NCI-H1436 treated with DMSO at 0.1 percent for 48 hours (cell line): Measurements from ENCODE around the gene MAD1L1.

Experiments
- DNase-seq: peaks from one replicate; lab custom pipeline; 2025; lab: John Stamatoyannopoulos, UW

MAD1L1 gene

DNA sequence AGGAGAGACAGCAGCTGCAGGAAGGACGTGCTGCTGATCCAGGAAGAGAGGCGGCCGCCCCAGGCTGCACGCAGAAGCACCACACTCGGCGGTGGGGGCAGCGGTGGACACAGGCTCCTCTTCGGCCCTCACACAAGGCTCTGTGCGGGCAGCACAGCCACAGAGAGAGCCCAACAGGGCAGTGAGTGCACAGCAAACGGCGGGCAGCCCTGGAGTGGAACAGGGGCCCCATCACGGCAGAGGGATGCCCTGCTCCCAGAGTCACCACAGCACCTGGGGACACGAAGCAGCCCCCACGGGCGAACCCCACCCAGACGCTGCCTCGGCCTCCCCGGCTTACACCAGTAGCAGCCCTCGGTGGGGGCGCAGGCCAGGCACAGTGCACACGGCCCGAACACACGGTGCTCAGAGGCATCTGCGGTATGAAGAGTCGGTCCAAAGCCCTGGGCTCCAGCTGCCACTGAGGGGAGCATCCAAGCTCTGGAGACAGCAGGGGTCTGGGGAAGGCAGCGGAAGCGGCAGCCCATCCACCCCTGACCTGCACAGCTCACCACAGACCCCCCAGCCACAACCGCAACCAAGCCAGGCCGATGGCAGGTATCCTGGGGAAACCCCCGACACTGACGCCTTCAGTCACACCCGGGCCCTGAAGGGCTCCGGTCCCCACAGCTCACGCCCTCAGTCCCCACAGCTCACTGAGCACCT is 26.1 kb upstream of the MAD1L1 start:
- DNase-seq = no peak

DNA sequence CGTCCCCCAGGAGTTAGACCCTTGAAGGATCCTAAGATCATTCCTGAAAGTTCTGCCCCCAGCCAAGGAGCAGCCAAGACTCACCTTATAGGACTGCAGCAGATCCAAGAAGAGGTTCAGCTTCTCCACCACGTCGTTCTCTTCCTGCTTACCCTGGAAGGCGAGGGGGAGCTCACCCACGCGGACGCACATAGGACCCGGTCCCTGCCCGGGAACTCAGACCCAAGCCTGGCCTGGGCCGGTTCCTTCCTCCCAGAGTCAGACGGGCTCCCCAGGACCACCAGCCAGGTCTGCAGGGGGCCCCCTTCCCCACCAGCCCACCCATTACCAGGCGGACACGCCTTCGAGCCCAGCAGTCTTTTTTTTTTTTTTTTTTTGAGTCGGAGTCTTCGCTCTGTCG is 24.9 kb upstream of the MAD1L1 start:
- DNase-seq = no peak

DNA sequence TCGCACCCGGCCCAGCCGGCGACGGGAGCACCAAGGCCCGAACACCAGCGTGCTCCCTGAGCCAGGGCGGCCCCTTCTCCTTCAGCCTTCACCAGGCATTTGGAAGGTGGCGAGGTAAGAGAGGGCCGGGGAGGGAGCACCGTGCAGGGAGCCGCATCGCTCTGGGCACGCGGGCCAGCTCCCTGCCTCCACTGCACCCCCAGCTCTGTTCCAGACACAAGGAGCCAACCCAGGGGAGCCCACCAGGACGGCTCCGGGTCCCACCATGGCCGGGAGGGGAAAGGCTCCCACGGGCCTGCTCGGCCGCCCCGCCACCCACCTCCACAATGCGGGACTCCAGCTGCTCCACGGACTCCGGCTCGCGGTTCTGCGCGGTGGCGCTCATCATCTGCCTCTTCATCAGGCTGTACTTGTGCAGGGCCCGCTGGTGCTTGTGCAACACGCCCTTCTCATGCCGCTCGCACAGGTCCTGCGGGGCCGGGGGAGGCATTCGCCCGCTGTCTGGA is 24.4 kb upstream of the MAD1L1 start:
- no peak for DNase-seq

DNA sequence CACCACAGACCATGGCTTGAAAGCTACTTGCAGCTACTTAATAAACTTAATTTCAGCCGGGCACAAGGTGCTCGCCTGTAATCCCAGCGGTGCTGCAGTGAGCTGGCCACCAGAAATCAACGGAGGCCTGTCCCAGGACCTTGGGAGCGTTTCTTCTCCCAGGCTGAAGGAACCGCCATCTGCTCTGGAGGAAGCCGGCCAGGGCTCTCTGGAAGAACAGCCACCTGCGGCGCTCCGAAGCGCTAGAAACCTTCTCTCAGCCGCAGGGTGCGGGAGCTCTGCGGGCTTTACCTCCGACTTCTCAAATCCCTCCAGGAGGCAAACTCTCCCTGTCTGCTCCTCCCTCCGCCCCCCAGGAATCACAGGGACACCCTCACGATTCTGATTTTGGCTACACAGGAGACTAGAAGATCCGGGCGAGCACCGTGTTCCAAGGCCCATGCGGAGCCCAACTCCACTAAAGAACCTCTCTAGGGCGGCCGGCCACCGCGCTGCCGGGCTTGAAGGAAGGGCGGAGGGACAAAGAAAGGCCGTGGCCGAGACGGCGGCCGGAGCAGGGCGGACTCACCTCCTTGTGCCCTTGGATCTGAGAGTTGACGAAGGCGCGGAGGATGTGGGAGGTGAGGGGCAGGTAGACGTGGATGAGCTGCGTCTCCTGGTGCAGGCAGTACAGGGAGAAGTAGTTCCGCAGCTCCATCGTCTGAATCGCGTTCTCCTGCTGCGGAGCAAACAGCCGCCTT is 23.7 kb upstream of the MAD1L1 start:
- no peak for DNase-seq

DNA sequence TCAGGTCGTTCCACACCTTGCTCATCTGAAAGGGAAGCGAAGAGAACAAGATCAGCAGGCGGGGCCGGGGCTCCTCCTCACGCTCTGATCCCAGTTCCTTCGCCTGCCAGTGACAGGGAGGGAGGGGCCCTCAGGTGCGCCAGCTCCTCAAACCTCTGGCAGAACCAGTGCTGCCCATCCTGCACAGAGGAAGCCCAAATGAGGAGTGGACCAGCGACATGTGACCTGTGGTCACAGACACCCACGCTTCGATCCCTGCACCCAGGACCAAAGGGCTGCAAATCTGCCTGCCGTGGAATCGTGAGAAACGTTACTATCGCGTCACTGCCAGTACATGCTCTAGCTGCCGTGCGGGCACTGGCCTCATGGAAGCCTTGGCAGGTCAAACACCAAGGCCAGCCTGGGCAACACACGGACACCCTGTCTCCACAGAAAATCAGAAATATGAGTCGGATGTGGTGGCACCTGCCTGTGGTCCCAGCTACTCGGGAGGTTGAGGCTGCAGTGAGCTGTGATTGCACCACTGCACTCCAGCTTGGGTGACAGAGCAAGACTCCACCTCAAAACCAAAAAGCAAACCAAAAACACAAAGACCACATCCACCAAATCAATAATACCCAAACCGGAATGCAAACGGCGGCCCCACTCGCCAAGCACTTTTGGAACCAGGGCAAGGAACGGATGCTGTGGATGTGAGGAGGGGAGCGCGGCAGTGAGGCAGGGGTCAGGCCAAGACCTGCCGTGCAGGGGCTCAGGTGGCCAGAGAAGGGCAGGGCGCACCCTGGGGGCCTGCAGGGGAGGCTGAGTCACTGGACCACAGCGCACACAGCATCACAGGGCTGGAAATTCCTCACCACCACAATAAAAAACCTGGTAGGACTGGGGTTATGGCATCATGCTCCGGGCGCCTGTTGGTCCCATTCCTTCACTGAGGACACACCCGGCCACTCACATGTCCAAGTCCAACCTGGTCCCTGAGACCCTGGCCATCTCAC is 22.7 kb upstream of the MAD1L1 start:
- no peak for DNase-seq

DNA sequence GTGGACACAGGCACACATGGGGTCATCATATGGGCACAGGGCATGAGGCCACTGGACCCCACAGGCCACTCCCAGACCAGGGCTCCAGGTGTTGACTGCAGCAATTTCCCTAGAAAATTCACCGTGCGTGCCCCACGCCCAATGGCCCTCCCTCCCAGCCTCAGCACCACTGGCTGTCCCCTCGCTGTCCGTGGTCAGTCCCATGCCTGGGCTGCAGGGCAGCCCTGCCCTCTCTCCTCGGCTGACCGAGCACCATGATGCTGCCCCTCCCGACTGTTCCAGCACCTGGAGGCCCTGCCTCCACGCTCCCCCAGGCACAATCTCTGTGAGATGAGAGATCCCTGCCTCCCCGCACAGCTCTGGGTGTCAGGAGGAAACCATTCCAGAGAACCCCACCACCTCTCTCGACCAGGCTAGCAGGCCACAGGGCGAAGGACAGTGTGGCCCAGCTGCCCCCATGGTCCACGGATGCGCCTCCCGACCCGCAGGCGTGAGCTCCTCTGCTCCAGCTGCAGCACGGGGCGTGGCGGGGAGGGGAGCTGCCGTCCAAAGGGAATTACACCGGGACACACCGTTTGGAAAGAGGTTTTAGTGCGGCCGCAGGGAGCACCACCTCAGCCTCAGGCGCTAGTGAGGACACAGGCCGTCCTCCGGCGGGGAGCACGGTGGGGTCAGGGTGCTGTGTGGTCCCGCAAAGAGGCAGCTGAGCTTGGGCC is 21.8 kb upstream of the MAD1L1 start:
- no peak for DNase-seq

DNA sequence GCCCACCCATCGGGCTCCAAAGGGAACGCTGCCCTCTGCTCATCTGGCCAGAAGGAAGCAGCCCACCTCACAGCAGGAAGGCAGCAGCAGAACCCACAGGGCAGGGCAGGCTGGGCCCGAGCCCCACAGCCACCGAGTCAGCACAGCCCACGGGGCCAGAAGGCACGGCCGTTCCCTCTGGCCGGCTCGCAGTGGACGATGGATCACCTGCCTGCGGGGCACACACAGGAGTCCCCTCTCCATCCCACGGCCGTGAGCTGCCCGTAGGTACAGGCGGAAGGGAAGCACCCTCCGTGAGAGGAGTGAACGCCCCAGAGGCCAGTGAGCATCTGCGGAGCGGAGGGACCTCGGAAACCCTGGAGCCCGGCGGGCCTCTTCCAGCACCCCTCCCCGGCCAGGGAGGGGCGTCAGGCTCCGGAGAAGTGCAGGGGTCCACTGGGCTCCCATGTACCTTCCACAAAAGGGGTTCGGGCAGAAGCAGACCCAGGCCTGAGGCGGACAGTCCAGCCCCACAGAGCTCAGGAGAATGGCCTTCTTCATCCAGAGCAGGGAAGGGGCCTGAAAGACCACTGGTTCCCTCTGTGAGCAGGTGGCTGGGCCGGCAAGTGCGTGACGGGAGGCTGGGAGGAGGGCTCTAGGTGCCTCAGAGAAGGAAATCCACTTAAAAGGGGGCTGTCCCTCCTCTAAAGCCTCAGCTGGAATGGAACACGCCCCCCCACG is 20.9 kb upstream of the MAD1L1 start:
- DNase-seq = no peak

DNA sequence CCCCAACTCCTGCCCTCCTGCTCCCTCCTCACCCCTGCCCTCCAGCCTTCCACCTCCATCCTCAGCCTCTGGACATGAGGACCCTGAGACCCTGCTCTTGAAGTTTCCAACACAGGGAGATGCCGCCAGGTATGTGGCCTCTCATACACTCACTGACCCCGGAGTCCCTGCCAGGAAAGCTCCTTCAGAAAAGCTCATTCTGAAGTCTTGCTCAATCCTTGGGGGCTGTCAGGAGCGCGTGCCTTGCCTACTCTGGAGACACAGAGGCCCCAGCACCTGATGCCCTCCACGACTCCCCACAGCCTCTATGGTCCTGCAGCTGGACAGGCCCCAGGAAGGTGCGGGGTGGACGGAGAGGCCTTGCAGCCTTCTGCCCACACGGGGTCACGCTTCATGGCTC is 20.3 kb upstream of the MAD1L1 start:
- no peak for DNase-seq

DNA sequence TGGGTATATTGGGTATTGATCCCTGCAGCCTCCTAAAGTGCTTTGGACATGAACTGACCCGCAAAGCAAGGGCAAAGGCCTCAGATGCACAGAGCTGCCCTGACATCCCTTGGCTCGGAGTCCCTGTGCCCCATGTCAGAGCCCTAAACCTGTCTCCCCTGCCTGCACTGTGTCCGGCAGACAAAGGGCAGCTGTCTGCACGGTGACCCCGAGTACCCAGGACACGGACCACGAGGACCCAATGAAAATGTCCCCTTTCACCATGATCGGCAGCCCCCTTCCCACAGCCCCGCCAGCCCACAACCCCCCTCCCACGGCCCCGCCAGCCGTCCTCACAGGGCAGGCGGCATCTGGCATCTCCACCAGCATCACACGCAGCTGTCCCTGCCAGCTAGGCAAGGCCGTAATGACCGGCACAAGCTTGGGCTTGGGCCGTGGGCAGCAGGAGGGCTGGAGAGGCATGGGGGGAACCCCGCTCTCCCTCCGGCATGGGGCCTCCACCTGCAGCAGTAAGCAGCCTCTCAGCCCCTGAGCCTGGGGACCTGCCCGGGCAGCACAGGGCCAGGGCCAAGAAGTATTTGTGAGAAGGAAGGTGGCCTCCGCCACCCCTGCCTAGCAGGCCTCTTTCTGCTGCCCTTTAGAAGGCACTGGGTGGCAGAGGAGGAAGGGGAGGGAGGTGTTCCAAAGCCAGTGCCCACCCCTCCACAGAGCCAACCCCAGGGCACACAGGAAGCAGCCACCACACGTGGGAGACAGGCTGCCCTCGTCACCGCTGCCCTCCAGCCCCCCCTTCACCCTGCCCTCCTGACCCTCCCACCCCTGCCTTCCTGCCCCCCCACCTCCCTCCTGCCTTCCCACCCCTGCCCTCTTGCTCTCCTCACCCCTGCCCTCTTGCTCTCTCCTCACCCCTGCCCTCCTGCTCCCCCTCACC is 19.4 kb upstream of the MAD1L1 start:
- no peak for DNase-seq

DNA sequence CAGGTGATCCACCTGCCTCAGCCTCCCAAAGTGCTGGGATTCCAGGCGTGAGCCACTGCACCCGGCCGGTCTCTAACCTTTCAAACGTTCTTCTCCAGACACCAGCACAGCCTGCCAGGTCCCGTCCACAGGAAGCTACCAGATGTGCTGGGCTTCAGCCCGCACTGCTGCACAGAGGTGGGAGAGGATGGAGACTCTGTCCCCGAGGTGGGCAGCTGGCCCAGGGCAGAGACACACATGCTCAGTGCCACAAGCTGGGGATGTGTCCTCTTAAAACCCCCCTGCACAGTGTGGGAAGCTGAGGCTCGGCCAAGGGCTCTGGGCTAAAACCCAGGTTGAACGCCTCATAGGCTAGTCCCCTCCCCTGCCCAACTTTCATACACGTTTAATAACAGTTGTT is 18.6 kb upstream of the MAD1L1 start:
- DNase-seq = no peak

DNA sequence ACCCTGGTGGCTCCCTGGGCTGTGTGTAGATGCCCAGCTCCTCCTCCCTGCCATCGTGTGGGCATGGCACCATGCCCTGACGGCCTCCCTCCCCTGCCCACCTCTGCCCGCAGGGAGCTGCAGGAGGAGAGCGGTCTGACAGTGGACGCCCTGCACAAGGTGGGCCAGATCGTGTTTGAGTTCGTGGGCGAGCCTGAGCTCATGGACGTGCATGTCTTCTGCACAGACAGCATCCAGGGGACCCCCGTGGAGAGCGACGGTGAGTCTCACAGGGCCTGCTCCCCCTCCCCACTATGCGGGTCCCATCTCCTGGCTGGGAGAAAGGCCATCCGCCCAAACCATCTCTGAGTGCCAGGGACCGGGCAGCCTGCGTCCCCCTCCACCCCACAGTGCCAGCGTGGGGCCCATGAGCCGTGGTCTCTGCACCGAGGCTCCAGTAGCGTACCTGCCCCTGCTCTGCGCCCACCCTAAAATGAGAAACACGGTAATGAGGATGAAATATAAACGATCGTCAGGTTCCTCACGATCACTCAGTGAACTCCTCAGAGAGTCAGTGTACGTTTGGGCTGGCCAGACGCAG is 17.1 kb upstream of the MAD1L1 start:
- DNase-seq = no peak

DNA sequence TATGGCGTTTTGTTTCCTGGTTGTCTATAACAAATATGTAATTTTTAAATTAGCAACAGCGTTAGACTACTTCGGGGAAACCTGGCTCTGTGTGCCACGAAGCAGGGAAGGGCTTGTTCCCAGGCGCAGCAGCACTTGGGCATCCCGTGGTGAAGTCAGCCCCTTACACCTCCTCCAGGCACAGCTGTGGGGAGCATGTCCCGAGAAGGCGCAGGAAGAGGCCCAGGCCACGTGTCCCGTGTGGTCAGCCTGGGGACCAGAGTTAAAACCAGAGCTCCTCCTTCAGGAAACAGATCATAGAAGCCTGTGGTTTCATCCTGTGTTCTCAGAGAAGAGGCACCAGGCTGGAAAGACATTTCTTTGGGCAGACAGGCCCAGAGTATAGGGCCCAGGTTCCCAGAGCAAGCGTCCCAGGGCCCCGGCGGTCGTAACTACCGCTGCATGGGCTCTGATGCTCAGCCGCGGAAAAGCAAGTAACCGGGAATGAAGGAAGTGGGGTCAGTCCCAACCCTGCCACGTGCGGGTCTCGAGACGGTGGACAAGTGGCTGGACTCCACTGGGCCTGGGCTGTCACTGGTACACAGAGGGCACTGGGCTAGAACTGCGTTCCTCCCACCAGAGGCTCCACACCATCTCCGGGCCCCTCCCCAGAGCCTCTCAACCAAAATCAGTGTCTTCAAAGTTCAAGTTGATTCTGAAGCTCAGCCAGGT is 16.4 kb upstream of the MAD1L1 start:
- no peak for DNase-seq

DNA sequence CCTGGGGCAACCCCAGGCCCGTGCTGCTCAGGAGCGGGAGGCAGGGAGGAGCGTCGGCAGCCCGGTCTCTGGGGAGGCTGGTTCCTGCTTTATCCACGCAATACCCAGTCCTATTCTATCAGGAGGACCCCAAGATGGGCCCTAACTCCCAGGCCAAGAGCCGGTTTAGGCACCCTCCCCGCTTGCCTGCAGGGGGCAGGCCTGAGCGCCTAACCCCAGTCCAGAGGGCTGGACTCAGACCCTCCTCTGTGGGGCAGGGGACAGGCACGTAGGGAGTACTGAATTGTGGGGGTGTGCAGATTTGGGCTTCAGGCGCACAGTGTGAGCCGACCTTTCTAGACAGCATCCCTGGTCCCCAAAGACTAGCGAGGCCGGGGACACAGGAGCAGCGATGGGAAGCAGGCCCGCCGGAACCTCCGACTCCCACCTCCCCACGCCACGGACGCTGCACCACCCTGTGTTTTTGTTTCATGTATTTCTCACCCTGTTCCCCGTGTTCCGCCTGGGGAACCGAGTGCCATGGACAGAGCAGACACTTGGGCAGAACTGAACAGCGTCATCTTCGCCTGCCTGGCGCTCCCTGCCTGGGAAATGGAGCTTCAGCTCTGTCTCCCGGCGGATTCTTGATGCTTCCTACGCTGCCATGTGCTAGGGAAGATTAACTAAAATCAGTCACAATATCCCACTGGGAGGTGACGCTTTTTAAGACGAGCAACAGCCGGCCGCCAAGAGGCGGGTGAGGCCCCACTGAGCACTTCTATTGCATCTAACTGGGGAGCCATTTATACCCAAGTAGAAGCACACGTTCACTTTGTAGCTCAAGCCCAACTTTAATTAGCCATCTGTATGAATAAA is 14.6 kb upstream of the MAD1L1 start:
- DNase-seq = no peak

DNA sequence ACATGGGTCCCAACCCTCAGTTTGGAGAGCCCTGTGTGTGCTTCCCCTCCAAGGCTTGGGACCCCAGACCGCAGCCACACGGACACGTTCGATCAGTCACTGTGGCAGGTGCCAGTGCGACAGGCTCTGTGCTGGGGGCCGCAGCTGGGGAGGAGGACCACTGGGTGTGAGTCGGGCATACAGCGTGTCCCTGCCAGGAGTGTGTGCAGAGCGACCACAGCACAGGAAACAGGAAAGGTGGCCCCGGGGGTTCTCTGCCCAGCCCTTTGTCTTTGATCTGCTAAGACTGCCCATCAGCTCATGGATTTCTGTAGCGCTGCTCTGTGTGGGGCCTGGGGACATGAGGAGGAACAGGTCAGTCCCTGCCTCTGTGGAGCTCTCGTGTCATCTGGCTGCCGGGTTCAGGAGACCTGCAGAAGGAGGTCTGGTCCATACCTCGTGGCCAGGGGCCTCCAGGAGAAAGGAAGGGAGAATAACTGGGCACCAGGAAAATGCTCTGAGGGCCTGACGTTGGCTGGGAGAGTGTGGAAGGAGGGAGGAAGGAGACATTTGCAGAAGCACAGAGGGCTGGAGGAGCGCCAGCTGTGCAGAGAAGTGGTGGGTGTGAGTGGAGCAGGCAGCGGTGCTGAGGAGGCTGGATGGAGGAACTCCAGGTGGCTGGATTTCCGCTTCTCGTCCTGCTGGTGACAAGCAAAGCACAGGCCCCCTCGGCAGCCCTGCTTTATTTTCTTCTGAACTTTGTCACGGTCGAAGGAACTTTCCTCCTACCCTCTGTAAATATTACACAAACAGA is 13.3 kb upstream of the MAD1L1 start:
- DNase-seq = no peak

DNA sequence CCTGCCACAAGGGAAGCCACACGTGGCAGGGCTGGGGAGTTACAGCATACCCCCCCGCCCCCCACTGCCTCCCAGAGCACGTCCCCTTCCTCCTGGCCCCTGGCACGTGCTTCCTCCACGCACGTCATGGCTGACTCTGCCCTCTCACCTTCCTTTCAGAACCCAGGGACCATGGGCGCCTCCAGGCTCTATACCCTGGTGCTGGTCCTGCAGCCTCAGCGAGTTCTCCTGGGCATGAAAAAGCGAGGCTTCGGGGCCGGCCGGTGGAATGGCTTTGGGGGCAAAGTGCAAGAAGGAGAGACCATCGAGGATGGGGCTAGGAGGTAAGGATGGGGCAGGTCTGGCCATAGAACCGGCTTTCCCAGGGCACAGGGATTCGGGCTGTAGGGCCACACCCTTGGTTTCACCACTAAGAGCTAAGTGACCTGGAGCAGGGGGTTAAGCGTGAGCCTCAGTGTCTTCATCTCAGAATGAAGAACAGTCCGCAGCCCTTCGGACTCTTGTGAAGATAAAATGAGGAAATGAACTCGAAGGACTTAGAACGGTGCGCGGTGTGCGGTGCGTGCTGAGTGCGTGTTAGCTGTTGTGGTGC is 11.8 kb upstream of the MAD1L1 start:
- no peak for DNase-seq

DNA sequence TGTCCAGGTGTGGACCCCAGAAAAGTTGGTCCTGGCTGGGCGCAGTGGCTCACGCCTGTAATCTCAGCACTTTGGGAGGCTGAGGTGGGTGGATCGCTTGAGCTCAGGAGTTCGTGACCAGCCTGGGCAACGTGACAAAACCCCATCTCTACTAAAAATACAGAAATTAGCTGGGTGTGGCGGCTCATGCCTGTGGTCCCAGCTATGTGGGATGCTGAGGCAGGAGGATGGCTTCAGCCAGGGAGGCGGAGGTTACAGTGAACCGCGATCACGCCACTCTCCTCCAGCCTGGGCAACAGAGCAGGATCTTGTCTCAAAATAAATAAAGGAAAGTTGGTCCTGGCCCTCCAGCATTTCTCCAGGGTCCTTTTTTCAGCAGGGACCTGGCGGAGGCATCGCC is 10.7 kb upstream of the MAD1L1 start:
- no peak for DNase-seq
